ENCODE data around the gene SUSD2.

DNA sequence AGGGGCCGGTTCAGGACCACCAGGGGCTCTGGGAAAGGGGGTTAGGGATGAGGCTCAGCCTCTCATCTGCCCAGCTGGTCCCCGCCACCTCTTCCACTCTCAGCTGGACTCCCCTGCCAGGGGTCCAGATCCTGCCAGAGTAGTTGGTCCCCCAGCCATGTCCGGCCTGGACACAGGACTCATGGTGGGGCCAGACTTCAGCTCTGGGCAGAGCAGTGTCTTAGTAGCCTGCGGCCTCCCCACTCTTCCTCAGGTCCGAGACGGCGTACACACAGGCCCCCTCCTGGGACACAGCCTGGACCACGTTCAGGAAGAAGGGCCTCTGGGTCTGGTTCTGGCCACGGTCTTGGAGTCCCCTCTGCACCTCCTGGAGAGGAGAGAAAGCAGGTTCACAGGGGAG is 38.5 kb downstream of the SUSD2 start:
- TF ChIP-seq, protein P1, sequence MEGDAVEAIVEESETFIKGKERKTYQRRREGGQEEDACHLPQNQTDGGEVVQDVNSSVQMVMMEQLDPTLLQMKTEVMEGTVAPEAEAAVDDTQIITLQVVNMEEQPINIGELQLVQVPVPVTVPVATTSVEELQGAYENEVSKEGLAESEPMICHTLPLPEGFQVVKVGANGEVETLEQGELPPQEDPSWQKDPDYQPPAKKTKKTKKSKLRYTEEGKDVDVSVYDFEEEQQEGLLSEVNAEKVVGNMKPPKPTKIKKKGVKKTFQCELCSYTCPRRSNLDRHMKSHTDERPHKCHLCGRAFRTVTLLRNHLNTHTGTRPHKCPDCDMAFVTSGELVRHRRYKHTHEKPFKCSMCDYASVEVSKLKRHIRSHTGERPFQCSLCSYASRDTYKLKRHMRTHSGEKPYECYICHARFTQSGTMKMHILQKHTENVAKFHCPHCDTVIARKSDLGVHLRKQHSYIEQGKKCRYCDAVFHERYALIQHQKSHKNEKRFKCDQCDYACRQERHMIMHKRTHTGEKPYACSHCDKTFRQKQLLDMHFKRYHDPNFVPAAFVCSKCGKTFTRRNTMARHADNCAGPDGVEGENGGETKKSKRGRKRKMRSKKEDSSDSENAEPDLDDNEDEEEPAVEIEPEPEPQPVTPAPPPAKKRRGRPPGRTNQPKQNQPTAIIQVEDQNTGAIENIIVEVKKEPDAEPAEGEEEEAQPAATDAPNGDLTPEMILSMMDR (conservative IDR thresholded peaks at IDR 0.05; ENCODE audit: low read length) = no peak
- TF ChIP-seq EZH2phosphoT487 (IDR thresholded peaks at IDR 0.05; ENCODE audit: borderline replicate concordance, low read depth, low read length) = no peak
